Kidney tubule cell (primary cell): ENCODE measurements around the gene ATAD3A.
"Not testable (repeated sequence)": the region's sequence is repeated elsewhere in the genome, so short reads cannot be mapped to it uniquely, and the experiment has no call there.

Experiments
- DNase-seq: peaks from one replicate; pipeline ENCODE4 v3.0.0-alpha.2; 2018; ENCODE audit warnings: low spot score

The ATAD3A gene

DNA sequence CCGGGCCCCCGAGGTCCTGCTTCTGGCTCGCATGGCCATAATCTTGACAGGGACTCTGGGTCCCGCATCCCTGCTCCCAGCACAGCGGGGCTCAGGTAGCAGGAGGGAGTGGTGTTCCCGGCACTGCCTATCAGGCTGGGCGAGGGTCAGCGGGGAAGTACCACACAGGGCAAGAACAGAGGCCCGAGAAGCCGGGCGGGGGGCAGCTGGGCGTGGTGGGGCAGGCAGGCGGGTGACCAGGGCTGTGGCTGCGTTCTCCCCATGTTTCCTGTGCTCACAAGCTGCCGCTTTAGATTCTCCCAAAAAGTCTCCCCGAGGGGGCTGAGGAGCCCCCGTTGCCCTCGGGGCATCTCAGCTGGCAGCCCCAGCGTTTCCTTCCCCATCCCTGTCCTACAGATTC, 22.1 kb upstream of the ATAD3A start:
- no peak for DNase-seq

DNA sequence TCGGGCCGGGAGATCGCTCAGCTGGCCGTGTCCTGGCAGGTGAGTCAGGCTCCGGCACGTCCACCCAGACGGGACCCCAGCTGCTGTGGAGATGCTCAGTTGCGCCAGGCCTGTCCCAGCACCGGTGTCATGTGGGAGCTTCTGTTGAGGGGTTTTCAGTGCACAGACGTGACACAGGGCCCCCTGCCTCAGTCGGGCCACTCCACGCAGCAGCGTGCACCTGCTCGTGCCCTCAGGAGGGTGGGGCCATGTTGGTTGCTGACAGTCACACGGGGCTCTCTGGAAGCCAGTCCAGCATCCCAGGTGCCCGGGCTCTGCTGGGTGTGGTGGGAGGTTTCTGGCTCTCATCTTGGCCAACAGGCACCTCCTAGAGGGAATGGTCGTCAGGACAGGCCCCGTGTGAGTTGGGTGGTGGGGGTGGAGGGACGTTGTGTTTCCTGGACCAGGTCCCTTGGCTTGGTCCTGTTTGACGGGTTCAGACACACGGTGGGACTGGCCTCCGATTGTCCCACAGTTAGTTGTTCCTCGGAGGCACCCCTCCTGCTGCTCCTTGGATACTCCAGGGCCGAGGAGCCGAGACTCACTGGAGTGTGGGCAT, 21.2 kb upstream of the ATAD3A start:
- DNase-seq = no peak

DNA sequence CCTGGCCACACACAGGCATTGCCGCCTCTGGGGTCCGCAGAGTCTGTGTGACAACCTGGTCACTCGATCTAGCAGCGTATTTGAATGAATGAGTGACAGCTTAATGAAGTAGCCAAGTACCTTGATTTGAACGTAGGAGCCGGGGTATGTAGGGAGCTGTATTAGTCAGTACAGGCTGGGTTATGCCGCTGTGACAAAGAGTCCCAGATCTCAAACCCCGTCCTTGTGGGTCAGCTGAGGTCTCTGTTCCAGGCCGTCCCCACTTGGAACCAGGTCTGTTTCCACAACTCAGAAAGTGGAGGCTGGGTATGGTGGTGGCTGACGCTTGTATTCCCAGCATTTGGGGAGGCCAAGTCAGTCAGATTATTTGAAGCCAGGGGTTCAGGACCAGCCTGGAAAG, 20.4 kb upstream of the ATAD3A start:
- DNase-seq = no peak

- not testable (repeated sequence) for DNase-seq
Measured at GRCh38 chr1:1494311-1494710, 17.7 kb upstream of the ATAD3A start.

- DNase-seq = not testable (repeated sequence)
Measured at GRCh38 chr1:1495461-1495975, 16.4 kb upstream of the ATAD3A start.

DNA sequence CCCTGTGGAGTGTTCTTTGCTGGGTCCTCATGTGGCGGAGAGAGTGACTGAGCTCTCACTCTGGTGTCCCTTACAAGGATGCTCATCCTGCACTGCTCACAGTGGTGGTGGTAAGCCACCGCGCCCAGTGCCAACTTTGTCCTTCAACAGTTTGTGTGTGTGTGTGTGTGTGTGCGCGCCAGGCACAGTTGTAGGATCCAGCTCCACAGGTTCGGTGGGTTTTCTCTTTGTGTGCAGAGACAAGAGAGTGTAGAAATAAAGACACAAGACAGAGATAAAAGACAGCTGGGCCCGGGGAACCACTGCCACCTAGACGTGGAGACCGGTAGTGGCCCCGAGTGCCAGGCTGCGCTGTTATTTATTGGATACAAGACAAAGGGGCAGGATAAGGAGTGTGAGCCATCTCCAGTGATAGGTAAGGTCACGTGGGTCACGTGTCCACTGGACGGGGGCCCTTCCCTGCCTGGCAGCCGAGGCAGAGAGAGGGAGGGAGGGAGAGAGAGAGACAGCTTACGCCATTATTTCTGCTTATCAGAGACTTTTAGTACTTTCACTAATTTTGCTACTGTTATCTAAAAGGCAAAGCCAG, 7.1 kb upstream of the ATAD3A start:
- DNase-seq = peak; percentile 86

- DNase-seq = peak; percentile 42
Measured at GRCh38 chr1:1505366-1505798, 6.6 kb upstream of the ATAD3A start.

GRCh38 chr1:1505801-1506200, 6.2 kb upstream of the ATAD3A start:
- DNase-seq = not testable (repeated sequence)

- no peak for DNase-seq
Measured at GRCh38 chr1:1507305-1507704, 4.7 kb upstream of the ATAD3A start.

DNA sequence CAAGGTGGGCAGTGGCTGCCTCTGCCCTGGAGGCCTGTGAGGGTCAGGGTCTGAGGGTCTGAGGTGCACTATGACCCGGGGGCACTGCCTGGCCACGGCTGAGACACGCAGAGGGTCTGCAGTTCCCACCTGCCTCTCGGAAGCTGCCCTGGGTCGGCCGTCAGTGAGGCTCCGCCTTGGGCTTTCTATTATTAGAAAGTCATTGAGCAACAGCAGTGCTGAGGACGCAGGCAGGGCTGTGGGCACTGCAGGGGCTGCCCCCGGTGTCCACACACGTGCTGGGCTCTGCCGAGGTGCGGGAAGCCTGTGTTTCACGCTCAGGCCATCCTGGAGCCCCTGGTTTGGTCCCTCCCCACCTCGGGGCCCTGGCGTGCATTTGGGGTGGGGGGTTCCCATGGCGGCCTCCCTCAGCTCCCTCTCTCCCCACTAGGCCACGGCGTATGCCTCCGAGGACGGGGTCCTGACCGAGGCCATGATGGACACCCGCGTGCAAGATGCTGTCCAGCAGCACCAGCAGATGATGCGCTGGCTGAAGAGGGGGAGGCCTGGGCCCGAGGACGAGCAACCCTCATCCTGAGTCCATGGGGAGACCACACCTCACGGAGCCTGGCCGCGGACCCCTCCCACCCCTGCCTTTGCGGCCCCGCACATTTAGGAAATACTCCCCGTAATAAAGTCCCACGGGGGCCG, 3.0 kb upstream of the ATAD3A start:
- DNase-seq = not testable (repeated sequence)

GRCh38 chr1:1509465-1509850, 2.5 kb upstream of the ATAD3A start:
- not testable (repeated sequence) for DNase-seq

DNA sequence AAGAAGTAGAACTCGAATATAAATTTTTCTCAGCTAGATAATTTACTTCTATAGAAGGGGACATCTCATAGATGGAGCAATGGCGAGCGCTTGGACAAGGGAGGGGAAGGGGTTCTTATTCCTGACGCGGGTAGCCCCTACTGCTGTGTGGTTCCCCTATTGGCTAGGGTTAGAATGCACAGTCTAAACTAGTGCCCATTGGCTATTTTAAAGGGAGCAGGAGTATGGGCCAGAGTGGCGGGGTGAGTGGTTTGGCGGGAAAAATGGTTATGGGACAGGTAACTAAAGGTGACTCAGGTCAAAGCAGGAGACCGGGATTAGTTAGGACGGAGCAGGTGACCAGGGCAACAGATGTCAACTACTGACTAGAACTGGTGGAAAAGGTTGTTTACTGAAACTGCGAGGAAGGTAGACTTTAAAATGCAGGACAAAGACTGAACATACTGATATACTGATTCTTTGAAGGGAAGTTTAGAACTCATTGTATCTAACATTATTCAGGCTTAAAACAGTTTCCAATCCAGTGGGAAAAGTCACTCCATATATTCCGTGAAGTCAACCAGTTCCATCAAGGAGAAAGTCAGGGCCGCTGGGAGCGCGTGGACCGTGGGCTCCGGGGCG, 940 bp upstream of the ATAD3A start:
- peak; percentile 64 for DNase-seq

GRCh38 chr1:1512425-1512824, 463 bp downstream of the ATAD3A start:
- DNase-seq = not testable (repeated sequence)

DNA sequence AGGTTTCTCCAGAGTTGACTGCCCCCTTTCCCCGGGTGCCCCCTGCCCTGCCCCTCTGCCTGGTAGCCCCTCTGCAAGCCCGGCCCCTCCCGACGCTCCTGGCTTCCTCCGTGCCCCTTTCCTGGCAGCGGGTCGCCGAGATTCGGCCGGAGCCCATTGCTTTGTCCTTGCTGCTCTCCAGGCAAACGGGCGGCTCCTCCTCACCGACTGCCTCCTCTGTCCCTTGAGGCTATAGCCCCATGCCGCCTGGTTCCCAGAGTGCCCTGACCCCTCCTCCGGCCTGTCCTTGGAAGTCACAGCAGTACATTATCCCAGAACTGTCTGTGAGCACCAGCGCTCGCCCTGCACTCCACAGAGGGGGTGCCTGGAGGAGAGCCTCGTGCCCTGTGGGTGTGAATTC, 1.7 kb downstream of the ATAD3A start:
- not testable (repeated sequence) for DNase-seq

GRCh38 chr1:1514376-1514775, 2.4 kb downstream of the ATAD3A start:
- DNase-seq = not testable (repeated sequence)

GRCh38 chr1:1516923-1517322, 5.0 kb downstream of the ATAD3A start:
- not testable (repeated sequence) for DNase-seq

- no peak for DNase-seq
Measured at GRCh38 chr1:1517973-1518620, 6.1 kb downstream of the ATAD3A start.

DNA sequence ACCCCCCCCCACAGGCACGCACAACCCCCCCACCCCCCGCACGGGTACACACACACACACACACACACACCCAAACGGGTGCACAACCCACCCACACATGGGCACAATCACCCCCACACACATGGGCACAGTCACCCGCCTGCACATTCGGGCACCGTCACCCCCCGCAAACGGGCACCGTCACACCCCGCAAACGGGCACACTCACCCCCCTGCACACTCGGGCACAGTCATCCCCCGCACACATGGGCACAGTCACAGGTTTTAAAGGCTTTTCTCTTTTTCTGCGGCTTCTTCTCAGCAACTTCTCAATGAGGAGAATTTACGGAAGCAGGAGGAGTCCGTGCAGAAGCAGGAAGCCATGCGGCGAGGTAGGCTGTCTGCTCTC, 6.7 kb downstream of the ATAD3A start:
- DNase-seq = not testable (repeated sequence)

GRCh38 chr1:1519805-1520505, 8.0 kb downstream of the ATAD3A start:
- not testable (repeated sequence) for DNase-seq

DNA sequence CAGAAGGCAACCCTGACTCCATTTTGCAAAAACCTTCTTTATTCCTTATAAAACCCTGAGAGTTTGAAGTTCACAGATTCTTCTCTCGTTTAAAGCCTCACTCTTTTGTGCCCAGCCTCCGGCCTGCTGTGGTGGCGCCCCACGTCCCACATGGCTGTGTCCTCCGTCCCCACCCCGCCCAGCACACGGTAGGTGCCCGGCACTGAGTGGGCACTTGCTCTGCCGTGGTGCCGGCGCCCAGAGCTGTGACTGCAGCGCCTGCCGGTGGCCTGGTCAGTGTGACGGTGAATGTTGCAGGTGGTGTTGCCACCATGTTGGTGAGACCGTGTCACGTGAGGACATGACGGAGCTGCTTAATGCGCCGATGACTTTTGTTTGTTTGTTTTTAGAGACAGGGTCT, 9.4 kb downstream of the ATAD3A start:
- DNase-seq = no peak

- DNase-seq = not testable (repeated sequence)
Measured at GRCh38 chr1:1522536-1522935, 10.6 kb downstream of the ATAD3A start.

DNA sequence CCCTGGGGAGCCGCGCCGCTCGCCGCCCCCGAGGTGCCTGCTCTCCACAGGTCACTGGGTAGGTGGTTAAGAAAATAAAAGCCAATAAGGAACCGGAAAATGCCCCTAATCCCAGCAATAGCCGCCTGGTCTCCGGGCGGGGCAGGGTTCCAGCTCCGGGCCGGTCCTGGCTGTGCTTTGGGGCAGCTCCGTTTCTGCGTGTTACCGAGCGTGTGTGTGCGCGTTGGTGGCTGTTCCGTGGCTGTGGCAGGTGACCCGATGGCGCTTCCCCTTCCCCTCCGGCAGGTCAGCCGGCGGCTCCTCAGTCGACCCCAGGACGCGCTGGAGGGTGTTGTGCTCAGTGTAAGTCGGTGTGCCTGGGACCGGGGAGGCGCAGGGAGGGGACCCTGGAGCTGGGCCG, 11.3 kb downstream of the ATAD3A start:
- DNase-seq = not testable (repeated sequence)
